RWPE2 (cell line): ENCODE measurements around the gene BTBD18.

Experiments used
- ATAC-seq: fragments of 200-7000 bp; cut with Tn5 transposase; 3 replicates; pipeline ENCODE4 v1.9.1; 2021; ENCODE audit warnings: low read depth
- DNase-seq: peaks from one replicate; pipeline ENCODE4 v3.0.0-alpha.2; 2020; ENCODE audit warnings: low spot score
- H3K27ac ChIP-seq: fragments of 450-650 bp; 2 replicates; pipeline ENCODE4 v1.5.1; 2017; ENCODE audit warnings: mild to moderate bottlenecking; ENCODE audit not compliant: poor library complexity, severe bottlenecking
- H3K27me3 ChIP-seq: fragments of 250-450 bp; sonication (Bioruptor Pico); 2 replicates; pipeline ENCODE4 v1.5.1; 2021; ENCODE audit warnings: mild to moderate bottlenecking, moderate library complexity; ENCODE audit not compliant: insufficient read depth, poor library complexity, severe bottlenecking
- H3K36me3 ChIP-seq: fragments of 250-450 bp; sonication (Bioruptor Pico); 2 replicates; pipeline ENCODE4 v1.5.1; 2020; ENCODE audit warnings: low read depth, mild to moderate bottlenecking, moderate library complexity
- H3K4me1 ChIP-seq: fragments of 250-450 bp; sonication (Bioruptor Pico); 2 replicates; pipeline ENCODE4 v1.5.1; 2021; ENCODE audit warnings: mild to moderate bottlenecking, moderate library complexity; ENCODE audit not compliant: insufficient read depth, poor library complexity, severe bottlenecking
- H3K4me3 ChIP-seq: fragments of 250-450 bp; sonication (Bioruptor Pico); 2 replicates; pipeline ENCODE4 v1.5.1; 2021; ENCODE audit warnings: mild to moderate bottlenecking, moderate library complexity; ENCODE audit not compliant: severe bottlenecking
- H3K9me3 ChIP-seq: fragments of 250-450 bp; sonication (Bioruptor Pico); 2 replicates; pipeline ENCODE4 v1.5.1; 2021; ENCODE audit warnings: mild to moderate bottlenecking, moderate library complexity; ENCODE audit not compliant: severe bottlenecking
- TF ChIP-seq, protein P1 (sequence below): fragments of 450-650 bp; IDR thresholded peaks from one replicate; pipeline ENCODE4 v1.5.1; 2017; ENCODE audit warnings: mild to moderate bottlenecking, moderate library complexity; ENCODE audit not compliant: poor library complexity, severe bottlenecking

BTBD18 gene

DNA sequence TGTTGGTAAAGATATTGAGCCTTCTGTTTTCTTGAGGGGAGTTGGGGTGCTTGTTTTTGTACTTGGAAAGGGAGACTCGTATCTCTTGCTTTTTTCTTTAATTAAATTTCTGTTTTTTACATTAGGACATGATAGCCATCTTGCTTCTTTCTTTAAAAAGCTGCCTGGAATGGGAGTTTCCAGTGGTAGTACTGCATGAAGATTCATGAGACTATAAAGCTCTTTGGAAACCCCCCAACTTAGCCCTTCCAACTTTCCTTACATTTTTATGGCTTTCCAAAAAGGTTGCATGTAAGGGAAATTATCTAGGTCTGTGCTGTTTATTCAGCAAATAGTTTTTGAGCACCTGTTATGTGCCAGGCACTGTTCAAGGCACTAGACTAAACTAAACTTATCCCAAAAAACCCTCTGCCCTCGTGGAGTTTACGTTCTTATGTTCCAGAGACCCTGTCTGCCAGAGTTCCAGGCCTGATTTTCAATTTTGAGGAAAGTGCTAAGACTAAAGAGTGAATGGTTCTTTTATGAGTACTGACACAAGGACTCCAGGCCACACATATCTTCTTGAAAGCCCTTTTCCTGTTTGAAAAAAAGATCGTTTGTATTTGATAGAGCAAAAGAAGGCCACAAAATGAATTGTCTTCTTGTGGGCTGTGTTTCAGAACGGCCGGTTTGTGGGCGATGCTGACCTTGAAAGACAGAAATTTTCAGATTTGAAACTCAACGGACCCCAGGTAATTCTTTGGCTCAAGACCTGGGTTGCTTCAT, 41.9 kb upstream of the BTBD18 start:
- Histone ChIP-seq H3K36me3 (peaks cover 71% of the 10 kb centered on the region), H3K4me1 (peaks cover 47% of the 10 kb centered on the region), H3K27ac (peak overlapping the region; percentile 90), H3K4me3 (no peak overlapping the region), H3K27me3 (no peaks in the 10 kb centered on the region), H3K9me3 (no peaks in the 10 kb centered on the region)
- no peak for DNase-seq
- no peak for ATAC-seq
- TF ChIP-seq, protein P1, sequence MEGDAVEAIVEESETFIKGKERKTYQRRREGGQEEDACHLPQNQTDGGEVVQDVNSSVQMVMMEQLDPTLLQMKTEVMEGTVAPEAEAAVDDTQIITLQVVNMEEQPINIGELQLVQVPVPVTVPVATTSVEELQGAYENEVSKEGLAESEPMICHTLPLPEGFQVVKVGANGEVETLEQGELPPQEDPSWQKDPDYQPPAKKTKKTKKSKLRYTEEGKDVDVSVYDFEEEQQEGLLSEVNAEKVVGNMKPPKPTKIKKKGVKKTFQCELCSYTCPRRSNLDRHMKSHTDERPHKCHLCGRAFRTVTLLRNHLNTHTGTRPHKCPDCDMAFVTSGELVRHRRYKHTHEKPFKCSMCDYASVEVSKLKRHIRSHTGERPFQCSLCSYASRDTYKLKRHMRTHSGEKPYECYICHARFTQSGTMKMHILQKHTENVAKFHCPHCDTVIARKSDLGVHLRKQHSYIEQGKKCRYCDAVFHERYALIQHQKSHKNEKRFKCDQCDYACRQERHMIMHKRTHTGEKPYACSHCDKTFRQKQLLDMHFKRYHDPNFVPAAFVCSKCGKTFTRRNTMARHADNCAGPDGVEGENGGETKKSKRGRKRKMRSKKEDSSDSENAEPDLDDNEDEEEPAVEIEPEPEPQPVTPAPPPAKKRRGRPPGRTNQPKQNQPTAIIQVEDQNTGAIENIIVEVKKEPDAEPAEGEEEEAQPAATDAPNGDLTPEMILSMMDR: no peak

DNA sequence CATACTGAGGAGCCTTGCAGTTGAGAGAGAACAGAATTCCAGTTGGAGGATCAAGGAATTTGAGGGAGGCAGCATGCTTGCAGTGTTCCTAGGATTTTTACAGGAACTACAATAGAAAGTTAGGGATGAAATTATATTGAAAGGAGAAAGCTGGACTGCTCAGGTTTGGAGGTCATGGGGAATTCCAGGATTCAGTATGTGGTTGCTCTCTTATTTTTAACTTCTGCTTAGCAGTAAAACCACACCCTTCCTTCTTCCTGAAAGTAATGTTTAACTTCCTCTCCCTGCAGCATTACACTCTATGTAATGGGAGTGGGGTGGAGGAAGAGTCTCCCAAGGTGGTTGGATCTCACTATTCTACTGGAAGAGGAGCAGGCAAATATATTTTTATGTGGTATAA, 41.3 kb upstream of the BTBD18 start:
- Histone ChIP-seq H3K27me3 (no peaks in the 10 kb centered on the region), H3K9me3 (no peaks in the 10 kb centered on the region), H3K4me1 (peaks cover 47% of the 10 kb centered on the region), H3K4me3 (no peak overlapping the region), H3K27ac (peak overlapping the region; percentile 90), H3K36me3 (peaks cover 66% of the 10 kb centered on the region)
- DNase-seq (no peak), ATAC-seq (peak; percentile 47; the same call in 2 of the 3 replicates)
- TF ChIP-seq, protein P1: no peak

DNA sequence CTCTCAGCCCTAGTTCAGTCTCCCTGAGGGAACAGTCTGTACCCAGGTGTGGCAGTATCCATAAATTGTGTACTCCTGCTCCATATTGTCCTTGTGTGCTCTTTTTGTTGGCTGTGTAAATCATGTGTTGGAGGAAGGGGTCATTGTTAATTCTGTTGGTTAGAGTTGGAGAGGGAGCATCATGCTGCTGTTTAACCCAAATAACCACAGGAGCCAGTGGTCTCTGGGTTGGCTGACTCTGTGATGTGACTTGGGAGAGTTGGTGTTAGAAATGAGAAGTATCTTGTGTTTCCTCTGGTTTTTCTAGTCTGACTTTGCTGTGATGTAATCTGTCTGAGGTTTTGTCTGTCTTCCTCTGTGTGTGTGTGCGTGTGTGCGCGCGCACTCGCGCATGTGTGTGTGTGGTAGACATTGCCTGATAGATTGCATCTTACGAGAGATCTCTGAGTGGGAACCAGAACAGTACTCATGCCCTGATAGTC, 40.5 kb upstream of the BTBD18 start:
- TF ChIP-seq, protein P1: no peak
- Histone ChIP-seq H3K4me1 (peaks cover 53% of the 10 kb centered on the region), H3K27ac (peak overlapping the region; percentile 90), H3K27me3 (no peaks in the 10 kb centered on the region), H3K36me3 (peaks cover 66% of the 10 kb centered on the region), H3K9me3 (no peaks in the 10 kb centered on the region), H3K4me3 (no peak overlapping the region)
- no peak for DNase-seq
- ATAC-seq: no peak

DNA sequence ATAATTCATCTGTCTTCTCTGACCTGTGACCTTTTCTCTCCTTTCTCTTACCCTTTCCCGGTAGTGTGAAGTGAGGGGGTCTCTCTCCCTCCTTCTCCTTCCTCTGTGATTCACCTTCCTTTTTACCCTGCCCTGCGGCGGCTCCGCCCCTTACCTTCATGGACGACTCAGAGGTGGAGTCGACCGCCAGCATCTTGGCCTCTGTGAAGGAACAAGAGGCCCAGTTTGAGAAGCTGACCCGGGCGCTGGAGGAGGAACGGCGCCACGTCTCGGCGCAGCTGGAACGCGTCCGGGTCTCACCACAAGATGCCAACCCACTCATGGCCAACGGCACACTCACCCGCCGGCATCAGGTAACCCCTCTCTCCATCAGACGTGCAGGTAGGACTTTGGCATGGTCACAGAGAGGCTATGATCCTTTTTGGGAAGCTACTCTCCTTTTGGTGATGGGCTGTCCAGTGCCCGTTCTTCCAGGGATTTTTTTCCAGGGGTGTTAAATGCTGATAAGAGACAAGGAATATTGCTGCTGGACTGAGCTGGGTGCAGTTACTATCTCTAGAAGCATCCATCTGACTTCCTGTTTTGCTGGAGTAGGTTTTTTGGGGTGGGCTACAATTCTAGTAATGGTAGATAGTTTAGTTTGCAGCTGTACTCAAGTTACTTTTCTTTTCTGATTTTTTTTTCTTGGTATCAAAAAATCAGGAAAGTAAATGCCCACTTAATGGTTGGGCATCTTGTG, 39.9 kb upstream of the BTBD18 start:
- H3K27ac ChIP-seq: peak overlapping the region; percentile 90
- DNase-seq (peak; percentile 70), ATAC-seq (no peak)
- TF ChIP-seq, protein P1: no peak
- peaks cover 60% of the 10 kb centered on the region for H3K36me3 ChIP-seq
- no peak overlapping the region for H3K4me3 ChIP-seq
- no peaks in the 10 kb centered on the region for H3K9me3 ChIP-seq
- H3K27me3 ChIP-seq: no peaks in the 10 kb centered on the region
- H3K4me1 ChIP-seq: peaks cover 59% of the 10 kb centered on the region
